ENCODE data around the gene MRPS14. TPM values are rescaled to one million over a fixed set of nuclear protein-coding genes. Genes with fewer than 3 reads are reported as not detected.

The MRPS14 gene
- total RNA-seq, 2 donors from 2014 or later = 30.3 to 30.9 TPM

GRCh38 chr1:174969977-174970376 lies 53.2 kb downstream of the MRPS14 start:
- peaks cover 6% of the 10 kb centered on the region for H3K36me3 Mint-ChIP-seq (ENCODE audit: low read depth)
- H3K9me3 Mint-ChIP-seq = no peaks in the 10 kb centered on the region
- H3K4me1 Mint-ChIP-seq = peaks cover 43% of the 10 kb centered on the region
- no peaks in the 10 kb centered on the region for H3K9me3 ChIP-seq (ENCODE audit: control insufficient read depth, low read length)
- WGBS, 2 experiments (ENCODE audit: insufficient coverage in 1 of 2, insufficient read length in 1 of 2) = 97% methylated on average over 1 of the region's 1 CpG; no CpG with 5 or more reads in 1 of the 2 experiments
- H3K4me3 ChIP-seq (ENCODE audit: low read length) = no peak overlapping the region
- peaks cover 12% of the 10 kb centered on the region for H3K4me1 ChIP-seq (ENCODE audit: control insufficient read depth, insufficient read depth, low read length)
- no peak overlapping the region for H3K4me3 Mint-ChIP-seq
- no peaks in the 10 kb centered on the region for H3K27me3 Mint-ChIP-seq (ENCODE audit: insufficient read depth)
- H3K27ac Mint-ChIP-seq = no peak overlapping the region
- H3K27me3 ChIP-seq (ENCODE audit: control insufficient read depth, insufficient read depth, low read length, poor library complexity, severe bottlenecking) = no peaks in the 10 kb centered on the region
- H3K9ac ChIP-seq (ENCODE audit: extremely low read depth, low read length, poor library complexity, severe bottlenecking) = no peak overlapping the region
- no peak overlapping the region for H3K27ac ChIP-seq (ENCODE audit: low read depth, low read length)
- H3K36me3 ChIP-seq (ENCODE audit: control insufficient read depth, insufficient read depth, low read length) = no peaks in the 10 kb centered on the region
- DNase-seq = no peak
- no peak for TF ChIP-seq CTCF (conservative IDR thresholded peaks at IDR 0.05)

- H3K36me3 Mint-ChIP-seq (ENCODE audit: low read depth) = no peaks in the 10 kb centered on the region
- TF ChIP-seq CTCF (conservative IDR thresholded peaks at IDR 0.05) = no peak
- no peak for DNase-seq
- H3K27me3 ChIP-seq (ENCODE audit: control insufficient read depth, insufficient read depth, low read length, poor library complexity, severe bottlenecking) = no peaks in the 10 kb centered on the region
- WGBS, 2 experiments (ENCODE audit: insufficient coverage in 1 of 2, insufficient read length in 1 of 2) = 90 to 96% methylated on average over 4 to 5 of the region's 5 CpGs
- H3K4me1 ChIP-seq (ENCODE audit: control insufficient read depth, insufficient read depth, low read length) = peaks cover 20% of the 10 kb centered on the region
- H3K27ac ChIP-seq (ENCODE audit: low read depth, low read length) = no peak overlapping the region
- no peak overlapping the region for H3K27ac Mint-ChIP-seq
- no peak overlapping the region for H3K4me3 Mint-ChIP-seq
- no peak overlapping the region for H3K4me3 ChIP-seq (ENCODE audit: low read length)
- H3K9me3 ChIP-seq (ENCODE audit: control insufficient read depth, low read length) = no peaks in the 10 kb centered on the region
- H3K36me3 ChIP-seq (ENCODE audit: control insufficient read depth, insufficient read depth, low read length) = no peaks in the 10 kb centered on the region
- H3K4me1 Mint-ChIP-seq = peaks cover 55% of the 10 kb centered on the region
- no peaks in the 10 kb centered on the region for H3K9me3 Mint-ChIP-seq
- H3K9ac ChIP-seq (ENCODE audit: extremely low read depth, low read length, poor library complexity, severe bottlenecking) = no peak overlapping the region
- no peaks in the 10 kb centered on the region for H3K27me3 Mint-ChIP-seq (ENCODE audit: insufficient read depth)
Measured at GRCh38 chr1:174968750-174969244, 54.4 kb downstream of the MRPS14 start.

- H3K4me1 Mint-ChIP-seq = peaks cover 58% of the 10 kb centered on the region
- Histone ChIP-seq H3K9ac (ENCODE audit: extremely low read depth, low read length, poor library complexity, severe bottlenecking) (no peak overlapping the region), H3K4me3 (ENCODE audit: low read length) (no peak overlapping the region), H3K27me3 (ENCODE audit: control insufficient read depth, insufficient read depth, low read length, poor library complexity, severe bottlenecking) (no peaks in the 10 kb centered on the region), H3K27ac (ENCODE audit: low read depth, low read length) (no peak overlapping the region), H3K36me3 (ENCODE audit: control insufficient read depth, insufficient read depth, low read length) (no peaks in the 10 kb centered on the region), H3K9me3 (ENCODE audit: control insufficient read depth, low read length) (no peaks in the 10 kb centered on the region), H3K4me1 (ENCODE audit: control insufficient read depth, insufficient read depth, low read length) (peaks cover 20% of the 10 kb centered on the region)
- no peak for TF ChIP-seq CTCF (conservative IDR thresholded peaks at IDR 0.05)
- no peaks in the 10 kb centered on the region for H3K36me3 Mint-ChIP-seq (ENCODE audit: low read depth)
- no peak overlapping the region for H3K27ac Mint-ChIP-seq
- WGBS, 2 experiments (ENCODE audit: insufficient coverage in 1 of 2, insufficient read length in 1 of 2) = 94 to 100% methylated on average over 1 to 2 of the region's 4 CpGs
- H3K9me3 Mint-ChIP-seq = no peaks in the 10 kb centered on the region
- DNase-seq = no peak
- no peak overlapping the region for H3K4me3 Mint-ChIP-seq
- no peaks in the 10 kb centered on the region for H3K27me3 Mint-ChIP-seq (ENCODE audit: insufficient read depth)
Measured at GRCh38 chr1:174967845-174968705, 55.1 kb downstream of the MRPS14 start.
